GM21717 (cell line): ENCODE measurements around the gene RAB6A.
"Not testable (repeated sequence)": the region's sequence is repeated elsewhere in the genome, so short reads cannot be mapped to it uniquely, and the experiment has no call there.

Source experiments
- ATAC-seq: cut with Tn5 transposase; IDR thresholded peaks from one replicate; pipeline ENCODE4 v1.9.1; 2021; ENCODE audit warnings: mild to moderate bottlenecking, moderate library complexity; ENCODE audit not compliant: unreplicated experiment

RAB6A gene

GRCh38 chr11:73760679-73761402 is at the start of gene RAB6A:
RAB6A (minus strand) TSS chr11:73761074; CDS start chr11:73760635, 439 bp downstream.
- ATAC-seq = peak; percentile 90

- no peak for ATAC-seq
Observed at GRCh38 chr11:73810637-73811036, 49.8 kb upstream of the RAB6A start.

GRCh38 chr11:73808052-73808451 is 47.2 kb upstream of the RAB6A start:
- no peak for ATAC-seq

GRCh38 chr11:73804712-73805111 is 43.8 kb upstream of the RAB6A start:
- no peak for ATAC-seq

- no peak for ATAC-seq
Observed at GRCh38 chr11:73801136-73801535, 40.3 kb upstream of the RAB6A start.

- ATAC-seq = no peak
Observed at GRCh38 chr11:73800276-73800806, 39.5 kb upstream of the RAB6A start.

GRCh38 chr11:73797457-73797856 is 36.6 kb upstream of the RAB6A start:
- no peak for ATAC-seq

- no peak for ATAC-seq
Observed at GRCh38 chr11:73795925-73796632, 35.2 kb upstream of the RAB6A start.

GRCh38 chr11:73792584-73792983 is 31.7 kb upstream of the RAB6A start:
- no peak for ATAC-seq

- ATAC-seq = no peak
Observed at GRCh38 chr11:73789279-73789670, 28.4 kb upstream of the RAB6A start.

- peak; percentile 92 for ATAC-seq
Observed at GRCh38 chr11:73787643-73788558, 27.0 kb upstream of the RAB6A start, which contains the start of gene MRPL48. MRPL48 (plus strand) TSS chr11:73787874; CDS start chr11:73787972, 98 bp downstream.

GRCh38 chr11:73787051-73787642 is 26.3 kb upstream of the RAB6A start:
- no peak for ATAC-seq

GRCh38 chr11:73785467-73785866 is 24.6 kb upstream of the RAB6A start:
- ATAC-seq = not testable (repeated sequence)

- no peak for ATAC-seq
Observed at GRCh38 chr11:73784734-73785133, 23.9 kb upstream of the RAB6A start.

- no peak for ATAC-seq
Observed at GRCh38 chr11:73784080-73784634, 23.3 kb upstream of the RAB6A start.

GRCh38 chr11:73783483-73784020 is 22.7 kb upstream of the RAB6A start:
- no peak for ATAC-seq

- no peak for ATAC-seq
Observed at GRCh38 chr11:73781303-73781702, 20.4 kb upstream of the RAB6A start.

GRCh38 chr11:73779084-73779902 is 18.4 kb upstream of the RAB6A start:
- ATAC-seq = peak; percentile 97

- ATAC-seq = not testable (repeated sequence)
Observed at GRCh38 chr11:73770811-73771210, 9.9 kb upstream of the RAB6A start.
